22Rv1 (cell line): ENCODE measurements around the gene CDYL.

Experiments
- ZFX ChIP-seq: fragments of 450-650 bp; IDR thresholded peaks from 2 replicates; pipeline ENCODE4 v1.6.1; 2017; ENCODE audit warnings: antibody characterized with exemption, borderline replicate concordance
- TF ChIP-seq, protein P1 (sequence below): fragments of 450-650 bp; IDR thresholded peaks from 2 replicates; pipeline ENCODE4 v1.5.1; 2017; ENCODE audit warnings: mild to moderate bottlenecking

DNA sequence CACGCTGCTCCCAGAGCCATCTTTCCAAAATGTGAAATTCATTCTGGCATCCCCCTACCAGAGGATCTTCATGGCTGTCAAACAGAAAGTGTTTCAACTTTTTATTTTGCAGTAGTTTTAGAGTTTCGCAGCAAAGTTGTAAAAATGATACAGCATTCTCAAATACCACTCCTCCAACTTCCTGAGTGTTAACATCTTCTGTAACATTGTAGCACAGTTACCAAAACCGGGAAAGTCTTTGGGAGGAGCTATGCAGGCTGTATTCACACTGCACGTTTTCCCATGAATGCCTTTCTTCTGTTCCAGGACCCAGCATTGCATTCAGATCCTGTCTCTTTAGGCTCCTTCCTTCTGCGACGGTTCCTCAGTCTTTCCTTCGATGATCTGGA lies 30.1 kb downstream of the CDYL start:
- TF ChIP-seq, protein P1, sequence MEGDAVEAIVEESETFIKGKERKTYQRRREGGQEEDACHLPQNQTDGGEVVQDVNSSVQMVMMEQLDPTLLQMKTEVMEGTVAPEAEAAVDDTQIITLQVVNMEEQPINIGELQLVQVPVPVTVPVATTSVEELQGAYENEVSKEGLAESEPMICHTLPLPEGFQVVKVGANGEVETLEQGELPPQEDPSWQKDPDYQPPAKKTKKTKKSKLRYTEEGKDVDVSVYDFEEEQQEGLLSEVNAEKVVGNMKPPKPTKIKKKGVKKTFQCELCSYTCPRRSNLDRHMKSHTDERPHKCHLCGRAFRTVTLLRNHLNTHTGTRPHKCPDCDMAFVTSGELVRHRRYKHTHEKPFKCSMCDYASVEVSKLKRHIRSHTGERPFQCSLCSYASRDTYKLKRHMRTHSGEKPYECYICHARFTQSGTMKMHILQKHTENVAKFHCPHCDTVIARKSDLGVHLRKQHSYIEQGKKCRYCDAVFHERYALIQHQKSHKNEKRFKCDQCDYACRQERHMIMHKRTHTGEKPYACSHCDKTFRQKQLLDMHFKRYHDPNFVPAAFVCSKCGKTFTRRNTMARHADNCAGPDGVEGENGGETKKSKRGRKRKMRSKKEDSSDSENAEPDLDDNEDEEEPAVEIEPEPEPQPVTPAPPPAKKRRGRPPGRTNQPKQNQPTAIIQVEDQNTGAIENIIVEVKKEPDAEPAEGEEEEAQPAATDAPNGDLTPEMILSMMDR: peak; percentile 27
- TF ChIP-seq ZFX: no peak
